ENCODE results near the gene CDK10. TPM values are rescaled to one million over a fixed set of nuclear protein-coding genes. Genes with fewer than 3 reads are reported as not detected.
A peak's percentile ranks its signal among the peaks of the same experiment; 100 is the strongest.

CDK10 gene
- total and polyA plus RNA-seq, 2 donors = 38.3 to 124 TPM

DNA sequence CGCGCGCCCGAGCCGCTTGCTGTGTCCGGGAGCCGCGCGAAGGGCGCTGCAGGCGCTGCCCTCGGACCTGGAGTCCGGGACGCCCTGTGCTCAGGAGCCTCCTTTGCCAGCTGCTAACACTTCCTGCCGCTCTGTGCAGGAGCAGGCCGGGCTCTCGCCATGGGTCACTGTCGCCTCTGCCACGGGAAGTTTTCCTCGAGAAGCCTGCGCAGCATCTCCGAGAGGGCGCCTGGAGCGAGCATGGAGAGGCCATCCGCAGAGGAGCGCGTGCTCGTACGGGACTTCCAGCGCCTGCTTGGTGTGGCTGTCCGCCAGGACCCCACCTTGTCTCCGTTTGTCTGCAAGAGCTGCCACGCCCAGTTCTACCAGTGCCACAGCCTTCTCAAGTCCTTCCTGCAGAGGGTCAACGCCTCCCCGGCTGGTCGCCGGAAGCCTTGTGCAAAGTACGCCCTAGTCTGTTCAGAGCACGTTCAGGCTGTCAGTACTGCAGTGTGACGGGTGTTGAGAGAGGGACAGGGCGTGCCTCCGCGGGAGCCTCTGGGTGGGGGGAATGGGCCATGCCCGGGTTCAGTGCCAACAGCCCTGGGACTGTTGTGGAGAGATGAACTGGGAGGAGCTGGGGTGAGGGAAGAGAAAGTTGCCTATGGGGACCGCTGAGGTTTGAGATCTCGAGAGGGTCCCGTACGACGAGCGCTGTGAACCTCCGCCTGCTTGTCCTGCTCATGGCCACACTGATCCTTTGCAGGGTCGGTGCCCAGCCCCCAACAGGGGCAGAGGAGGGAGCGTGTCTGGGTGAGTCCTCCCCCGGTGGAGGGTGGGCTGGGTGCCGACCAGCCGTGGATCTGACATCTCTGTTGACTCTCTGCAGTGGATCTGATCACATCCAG is 36.1 kb downstream of the CDK10 start:
- no peaks in the 10 kb centered on the region for H3K9me3 ChIP-seq (ENCODE audit: control insufficient read depth in 2 of 2, insufficient read depth in 1 of 2, low read length in 1 of 2)
- 16% methylated on average over 56 of the region's 56 CpGs for WGBS
- peak in 2 of 9 donors; percentile 46 to 66 for DNase-seq (ENCODE audit: low read depth in 6 of 9, low spot score in 9 of 9)

DNA sequence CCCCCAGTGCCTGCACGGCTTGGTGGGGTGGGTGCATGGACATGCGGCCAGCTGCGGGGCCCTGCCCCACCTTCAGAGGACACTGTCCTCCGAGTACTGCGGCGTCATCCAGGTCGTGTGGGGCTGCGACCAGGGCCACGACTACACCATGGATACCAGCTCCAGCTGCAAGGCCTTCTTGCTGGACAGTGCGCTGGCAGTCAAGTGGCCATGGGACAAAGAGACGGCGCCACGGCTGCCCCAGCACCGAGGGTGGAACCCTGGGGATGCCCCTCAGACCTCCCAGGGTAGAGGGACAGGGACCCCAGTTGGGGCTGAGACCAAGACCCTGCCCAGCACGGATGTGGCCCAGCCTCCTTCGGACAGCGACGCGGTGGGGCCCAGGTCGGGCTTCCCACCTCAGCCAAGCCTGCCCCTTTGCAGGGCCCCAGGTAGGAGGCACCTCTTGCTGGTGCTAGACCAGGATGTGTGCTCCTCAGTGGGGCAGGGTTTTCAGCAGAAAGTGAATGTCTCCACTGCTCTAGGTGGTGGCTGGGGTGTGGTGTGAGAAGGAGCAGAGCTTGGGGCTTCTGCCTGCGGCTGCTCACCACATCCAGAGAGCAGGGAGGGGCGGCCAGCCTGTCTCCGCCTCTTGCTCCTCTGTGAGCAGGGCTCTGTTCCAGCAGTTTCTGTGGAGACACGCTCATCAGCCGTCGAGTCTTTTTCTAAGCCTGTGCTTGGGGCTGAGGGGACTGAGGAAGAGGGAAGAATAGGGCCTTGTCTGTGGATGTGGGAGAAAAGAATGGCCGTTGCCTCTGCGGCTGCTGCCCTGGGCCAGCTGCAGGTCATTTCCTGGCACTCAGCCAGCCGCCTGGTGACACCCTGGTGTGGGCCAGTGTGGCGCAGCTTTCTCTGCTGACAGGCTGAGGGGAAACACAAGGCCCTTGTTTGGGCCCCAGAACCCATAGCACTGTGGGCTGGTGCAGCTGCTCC is 37.1 kb downstream of the CDK10 start:
- H3K9me3 ChIP-seq (ENCODE audit: control insufficient read depth in 2 of 2, insufficient read depth in 1 of 2, low read length in 1 of 2) = no peaks in the 10 kb centered on the region
- H3K4me3 ChIP-seq (ENCODE audit: low read length in 2 of 2) = peak overlapping the region; percentile 71 to 95
- peaks cover 20 to 31% of the 10 kb centered on the region in 2 donors for H3K4me1 ChIP-seq (ENCODE audit: control insufficient read depth in 2 of 2, insufficient read depth in 2 of 2, low read length in 2 of 2)
- WGBS = 74% methylated on average over 30 of the region's 30 CpGs
- H3K27me3 ChIP-seq (ENCODE audit: control insufficient read depth in 2 of 2, insufficient read depth in 1 of 2, low read length in 1 of 2) = peaks cover 10 to 17% of the 10 kb centered on the region in 2 donors
- DNase-seq (ENCODE audit: low read depth in 6 of 9, low spot score in 9 of 9) = peak in 2 of 9 donors; percentile 51 to 66
- H3K27ac ChIP-seq (ENCODE audit: low read depth in 1 of 2, low read length in 1 of 2) = peak overlapping the region; percentile 2 to 70
- peaks cover 36 to 52% of the 10 kb centered on the region in 2 donors for H3K36me3 ChIP-seq (ENCODE audit: control insufficient read depth in 2 of 2, insufficient read depth in 2 of 2, low read length in 1 of 2)

More for the DNA sequence above, 36.1 kb downstream of the CDK10 start:
- Histone ChIP-seq H3K4me3 (ENCODE audit: low read length in 2 of 2) (peak overlapping the region; percentile 71 to 95), H3K27ac (ENCODE audit: low read depth in 1 of 2, low read length in 1 of 2) (peak overlapping the region; percentile 64 to 66), H3K27me3 (ENCODE audit: control insufficient read depth in 2 of 2, insufficient read depth in 1 of 2, low read length in 1 of 2) (peaks cover 10 to 17% of the 10 kb centered on the region in 2 donors), H3K4me1 (ENCODE audit: control insufficient read depth in 2 of 2, insufficient read depth in 2 of 2, low read length in 2 of 2) (peaks cover 20 to 31% of the 10 kb centered on the region in 2 donors), H3K36me3 (ENCODE audit: control insufficient read depth in 2 of 2, insufficient read depth in 2 of 2, low read length in 1 of 2) (peaks cover 29 to 45% of the 10 kb centered on the region in 2 donors)

DNA sequence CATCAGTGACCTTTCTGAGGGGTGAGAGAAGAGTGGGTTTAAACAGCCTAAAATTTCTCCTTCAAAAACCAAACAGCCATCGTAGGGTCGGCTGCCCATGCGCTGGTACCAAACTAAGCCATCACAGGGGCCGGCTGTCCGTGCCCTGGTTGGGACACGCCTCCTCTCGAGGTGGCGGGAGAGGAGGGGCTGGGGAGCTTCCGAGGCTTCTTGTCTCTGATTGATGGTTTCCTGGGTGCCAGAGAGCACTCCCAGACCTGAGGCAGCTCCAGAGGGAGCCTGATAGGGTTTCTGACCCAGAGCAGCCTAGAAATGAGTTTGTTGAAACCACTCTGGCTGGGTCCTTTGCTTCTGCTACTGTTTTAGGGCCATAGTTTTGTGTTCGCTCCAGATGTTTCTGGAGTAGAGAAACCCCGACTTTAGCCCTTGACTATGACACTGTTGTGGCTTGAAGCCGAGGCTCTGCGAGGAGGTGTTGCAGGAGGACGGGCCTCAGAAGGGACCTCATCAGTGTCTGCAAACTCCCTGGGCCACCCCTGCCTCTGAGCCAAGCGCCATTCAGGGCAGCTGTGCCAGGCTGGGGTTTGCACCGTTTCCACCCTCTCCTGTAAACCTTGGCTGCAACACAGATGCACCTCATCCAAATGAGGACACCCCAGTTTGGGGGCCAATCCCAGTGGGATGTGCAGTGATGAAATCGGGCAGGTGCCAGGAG is 41.1 kb downstream of the CDK10 start:
- Histone ChIP-seq H3K9me3 (ENCODE audit: control insufficient read depth in 2 of 2, insufficient read depth in 1 of 2, low read length in 1 of 2) (no peaks in the 10 kb centered on the region), H3K27ac (ENCODE audit: low read depth in 1 of 2, low read length in 1 of 2) (no peak overlapping the region), H3K4me3 (ENCODE audit: low read length in 2 of 2) (no peak overlapping the region), H3K4me1 (ENCODE audit: control insufficient read depth in 2 of 2, insufficient read depth in 2 of 2, low read length in 2 of 2) (peaks cover 14 to 20% of the 10 kb centered on the region in 2 donors), H3K27me3 (ENCODE audit: control insufficient read depth in 2 of 2, insufficient read depth in 1 of 2, low read length in 1 of 2) (no peaks in the 10 kb centered on the region), H3K36me3 (ENCODE audit: control insufficient read depth in 2 of 2, insufficient read depth in 2 of 2, low read length in 1 of 2) (peaks cover 74 to 88% of the 10 kb centered on the region in 2 donors)
- DNase-seq (ENCODE audit: low read depth in 6 of 9, low spot score in 9 of 9) = no peak
- WGBS = 95% methylated on average over 17 of the region's 17 CpGs

- WGBS = 96% methylated on average over 18 of the region's 18 CpGs
- H3K4me1 ChIP-seq (ENCODE audit: control insufficient read depth in 2 of 2, insufficient read depth in 2 of 2, low read length in 2 of 2) = peaks cover 0 to 3% of the 10 kb centered on the region in 2 donors
- H3K36me3 ChIP-seq (ENCODE audit: control insufficient read depth in 2 of 2, insufficient read depth in 2 of 2, low read length in 1 of 2) = peaks cover 81 to 86% of the 10 kb centered on the region in 2 donors
- H3K4me3 ChIP-seq (ENCODE audit: low read length in 2 of 2) = no peak overlapping the region
- DNase-seq (ENCODE audit: low read depth in 6 of 9, low spot score in 9 of 9) = no peak
- no peaks in the 10 kb centered on the region for H3K27me3 ChIP-seq (ENCODE audit: control insufficient read depth in 2 of 2, insufficient read depth in 1 of 2, low read length in 1 of 2)
- no peaks in the 10 kb centered on the region for H3K9me3 ChIP-seq (ENCODE audit: control insufficient read depth in 2 of 2, insufficient read depth in 1 of 2, low read length in 1 of 2)
- H3K27ac ChIP-seq (ENCODE audit: low read depth in 1 of 2, low read length in 1 of 2) = no peak overlapping the region
These were observed 42.8 kb downstream of the CDK10 start for GRCh38 chr16:89729293-89729692.

GRCh38 chr16:89729863-89730593 is 43.5 kb downstream of the CDK10 start:
- H3K36me3 ChIP-seq (ENCODE audit: control insufficient read depth in 2 of 2, insufficient read depth in 2 of 2, low read length in 1 of 2) = peaks cover 81 to 85% of the 10 kb centered on the region in 2 donors
- WGBS = 86% methylated on average over 14 of the region's 14 CpGs
- H3K27ac ChIP-seq (ENCODE audit: low read depth in 1 of 2, low read length in 1 of 2) = no peak overlapping the region
- no peaks in the 10 kb centered on the region for H3K4me1 ChIP-seq (ENCODE audit: control insufficient read depth in 2 of 2, insufficient read depth in 2 of 2, low read length in 2 of 2)
- DNase-seq (ENCODE audit: low read depth in 6 of 9, low spot score in 9 of 9) = no peak
- H3K9me3 ChIP-seq (ENCODE audit: control insufficient read depth in 2 of 2, insufficient read depth in 1 of 2, low read length in 1 of 2) = no peaks in the 10 kb centered on the region
- no peak overlapping the region for H3K4me3 ChIP-seq (ENCODE audit: low read length in 2 of 2)
- no peaks in the 10 kb centered on the region for H3K27me3 ChIP-seq (ENCODE audit: control insufficient read depth in 2 of 2, insufficient read depth in 1 of 2, low read length in 1 of 2)

- 88% methylated on average over 22 of the region's 22 CpGs for WGBS
- DNase-seq (ENCODE audit: low read depth in 6 of 9, low spot score in 9 of 9) = no peak
- Histone ChIP-seq H3K4me3 (ENCODE audit: low read length in 2 of 2) (no peak overlapping the region), H3K9me3 (ENCODE audit: control insufficient read depth in 2 of 2, insufficient read depth in 1 of 2, low read length in 1 of 2) (no peaks in the 10 kb centered on the region), H3K4me1 (ENCODE audit: control insufficient read depth in 2 of 2, insufficient read depth in 2 of 2, low read length in 2 of 2) (no peaks in the 10 kb centered on the region), H3K27ac (ENCODE audit: low read depth in 1 of 2, low read length in 1 of 2) (no peak overlapping the region), H3K36me3 (ENCODE audit: control insufficient read depth in 2 of 2, insufficient read depth in 2 of 2, low read length in 1 of 2) (peaks cover 86 to 88% of the 10 kb centered on the region in 2 donors), H3K27me3 (ENCODE audit: control insufficient read depth in 2 of 2, insufficient read depth in 1 of 2, low read length in 1 of 2) (no peaks in the 10 kb centered on the region)
These were observed 44.2 kb downstream of the CDK10 start for GRCh38 chr16:89730610-89731234.

- 94% methylated on average over 24 of the region's 24 CpGs for WGBS
- H3K9me3 ChIP-seq (ENCODE audit: control insufficient read depth in 2 of 2, insufficient read depth in 1 of 2, low read length in 1 of 2) = no peaks in the 10 kb centered on the region
- DNase-seq (ENCODE audit: low read depth in 6 of 9, low spot score in 9 of 9) = no peak
These were observed 45.8 kb downstream of the CDK10 start for GRCh38 chr16:89732142-89732917.

More at GRCh38 chr16:89732142-89732917, 45.8 kb downstream of the CDK10 start:
- H3K4me3 ChIP-seq (ENCODE audit: low read length in 2 of 2) = no peak overlapping the region
- H3K36me3 ChIP-seq (ENCODE audit: control insufficient read depth in 2 of 2, insufficient read depth in 2 of 2, low read length in 1 of 2) = peaks cover 88 to 90% of the 10 kb centered on the region in 2 donors
- no peak overlapping the region for H3K27ac ChIP-seq (ENCODE audit: low read depth in 1 of 2, low read length in 1 of 2)
- H3K4me1 ChIP-seq (ENCODE audit: control insufficient read depth in 2 of 2, insufficient read depth in 2 of 2, low read length in 2 of 2) = peaks cover 0 to 3% of the 10 kb centered on the region in 2 donors
- no peaks in the 10 kb centered on the region for H3K27me3 ChIP-seq (ENCODE audit: control insufficient read depth in 2 of 2, insufficient read depth in 1 of 2, low read length in 1 of 2)
